Smooth muscle cell (in vitro differentiated cells): ENCODE data around the gene TSTD2. TPM values are rescaled to one million over a fixed set of nuclear protein-coding genes. Genes with fewer than 3 reads are reported as not detected.

Experiments
- DNase-seq: peaks from one replicate; lab custom pipeline; 2025; ENCODE audit not compliant: unreplicated experiment; lab: John Stamatoyannopoulos, UW
- H2AFZ ChIP-seq: fragments of 200-600 bp; sonication (generic); 2 replicates; pipeline ENCODE4 v1.6.0; 2016; ENCODE audit warnings: antibody characterized with exemption, low read depth, mild to moderate bottlenecking
- H3F3A ChIP-seq: fragments of 200-600 bp; sonication (generic); 2 replicates; pipeline ENCODE4 v1.6.0; 2017; ENCODE audit warnings: antibody characterized with exemption, low read depth
- H3K27ac ChIP-seq: fragments of 200-600 bp; sonication (generic); 2 replicates; pipeline ENCODE4 v1.5.1; 2016; ENCODE audit warnings: low read depth, mild to moderate bottlenecking
- H3K27me3 ChIP-seq: fragments of 200-600 bp; sonication (generic); 2 replicates; pipeline ENCODE4 v1.6.1; 2016; ENCODE audit warnings: low read depth, mild to moderate bottlenecking
- H3K36me3 ChIP-seq: fragments of 200-600 bp; sonication (generic); 2 replicates; pipeline ENCODE4 v1.5.1; 2016; ENCODE audit warnings: low read depth
- H3K4me1 ChIP-seq: fragments of 200-600 bp; sonication (generic); 2 replicates; pipeline ENCODE4 v1.5.1; 2016; ENCODE audit warnings: low read depth
- H3K4me2 ChIP-seq: fragments of 200-600 bp; sonication (generic); 2 replicates; pipeline ENCODE4 v1.6.0; 2016; ENCODE audit warnings: mild to moderate bottlenecking
- H3K4me3 ChIP-seq: fragments of 200-600 bp; sonication (generic); 2 replicates; pipeline ENCODE4 v1.5.1; 2016; ENCODE audit warnings: mild to moderate bottlenecking
- H3K79me2 ChIP-seq: fragments of 200-600 bp; sonication (generic); 2 replicates; pipeline ENCODE4 v1.6.0; 2016; ENCODE audit warnings: low read depth, mild to moderate bottlenecking
- H3K9ac ChIP-seq: fragments of 200-600 bp; sonication (generic); 2 replicates; pipeline ENCODE4 v1.6.0; 2016; ENCODE audit warnings: low read depth
- H3K9me3 ChIP-seq: fragments of 200-600 bp; sonication (generic); replicated peaks from 2 replicates; pipeline ENCODE4 v1.5.1; 2016; ENCODE audit warnings: low read depth
- H4K20me1 ChIP-seq: fragments of 200-600 bp; sonication (generic); 2 replicates; pipeline ENCODE4 v1.6.0; 2016; ENCODE audit warnings: low read depth
- CTCF ChIP-seq: fragments of 200-600 bp; sonication (generic); IDR thresholded peaks from 2 replicates; pipeline ENCODE4 v1.5.1; 2017; ENCODE audit warnings: borderline replicate concordance, mild to moderate bottlenecking, antibody characterized with exemption; ENCODE audit not compliant: insufficient read depth, poor library complexity, severe bottlenecking
- WGBS: methylation state at CpG from one replicate; pipeline ENCODE4 v1.1.7; 2016; ENCODE audit warnings: low lambda C conversion rate; 5-methylcytosine and 5-hydroxymethylcytosine counted together
- polyA plus RNA-seq: library from polyadenylated mRNA; unstranded; fragments of >200 nt; fragmentation: Nextera tagmentation; extraction: Ambion mirVana; gene quantifications from 2 replicates; pipeline ENCODE4 v1.2.1, GENCODE V29; 2016
- total RNA-seq: library from RNA; depleted of rRNA; stranded (reverse); fragments of >200 nt; gene quantifications from 2 replicates; pipeline ENCODE4 v1.2.3, GENCODE V29; 2014

Gene TSTD2
- total and polyA plus RNA-seq, 2 experiments from 2014 or later, result 8.5 to 23.5 TPM

- 42% methylated on average over 11 of the region's 11 CpGs for WGBS
Observed at GRCh38 chr9:97598461-97599288, 34.5 kb downstream of the TSTD2 start.

GRCh38 chr9:97596906-97597305, 36.3 kb downstream of the TSTD2 start:
- no peak for TF ChIP-seq CTCF

More at GRCh38 chr9:97598461-97599288, 34.5 kb downstream of the TSTD2 start:
- DNase-seq, result peak; percentile 7
- peaks cover 6% of the 10 kb centered on the region for H3F3A ChIP-seq
- H3K27ac ChIP-seq, result no peak overlapping the region
- H3K4me2 ChIP-seq, result no peak overlapping the region
- no peaks in the 10 kb centered on the region for H3K4me1 ChIP-seq
- no peaks in the 10 kb centered on the region for H3K79me2 ChIP-seq
- no peaks in the 10 kb centered on the region for H3K9me3 ChIP-seq
- peak; percentile 77 for TF ChIP-seq CTCF
- no peak overlapping the region for H2AFZ ChIP-seq
- no peak overlapping the region for H3K4me3 ChIP-seq
- H3K9ac ChIP-seq, result no peak overlapping the region
- no peaks in the 10 kb centered on the region for H3K27me3 ChIP-seq
- no peaks in the 10 kb centered on the region for H4K20me1 ChIP-seq
- no peaks in the 10 kb centered on the region for H3K36me3 ChIP-seq

GRCh38 chr9:97594381-97594921, 38.7 kb downstream of the TSTD2 start:
- Histone ChIP-seq H3K4me2 (no peak overlapping the region), H3K9me3 (no peaks in the 10 kb centered on the region), H3K36me3 (no peaks in the 10 kb centered on the region), H3K4me3 (no peak overlapping the region), H3K27me3 (no peaks in the 10 kb centered on the region), H4K20me1 (no peaks in the 10 kb centered on the region), H3F3A (peaks cover 4% of the 10 kb centered on the region), H3K9ac (no peak overlapping the region), H3K27ac (no peak overlapping the region), H3K79me2 (no peaks in the 10 kb centered on the region), H2AFZ (no peak overlapping the region), H3K4me1 (no peaks in the 10 kb centered on the region)
- no peak for DNase-seq
- WGBS, result 88% methylated on average over 11 of the region's 11 CpGs
- no peak for TF ChIP-seq CTCF

More at GRCh38 chr9:97596906-97597305, 36.3 kb downstream of the TSTD2 start:
- DNase-seq, result no peak
- no peaks in the 10 kb centered on the region for H3K36me3 ChIP-seq
- H3K4me3 ChIP-seq, result no peak overlapping the region
- no peak overlapping the region for H3K27ac ChIP-seq
- H3K79me2 ChIP-seq, result no peaks in the 10 kb centered on the region
- no peak overlapping the region for H3K4me2 ChIP-seq
- WGBS, result 93% methylated on average over 4 of the region's 4 CpGs
- no peak overlapping the region for H3K9ac ChIP-seq
- H3F3A ChIP-seq, result peaks cover 6% of the 10 kb centered on the region
- H3K27me3 ChIP-seq, result no peaks in the 10 kb centered on the region
- no peaks in the 10 kb centered on the region for H4K20me1 ChIP-seq
- H3K4me1 ChIP-seq, result no peaks in the 10 kb centered on the region
- no peak overlapping the region for H2AFZ ChIP-seq
- H3K9me3 ChIP-seq, result no peaks in the 10 kb centered on the region
